ENCODE results near the gene ANGEL1. TPM values are rescaled to one million over a fixed set of nuclear protein-coding genes. Genes with fewer than 3 reads are reported as not detected.

The ANGEL1 gene
- total RNA-seq, 1 experiment from 2014 or later: 7.0 TPM

DNA sequence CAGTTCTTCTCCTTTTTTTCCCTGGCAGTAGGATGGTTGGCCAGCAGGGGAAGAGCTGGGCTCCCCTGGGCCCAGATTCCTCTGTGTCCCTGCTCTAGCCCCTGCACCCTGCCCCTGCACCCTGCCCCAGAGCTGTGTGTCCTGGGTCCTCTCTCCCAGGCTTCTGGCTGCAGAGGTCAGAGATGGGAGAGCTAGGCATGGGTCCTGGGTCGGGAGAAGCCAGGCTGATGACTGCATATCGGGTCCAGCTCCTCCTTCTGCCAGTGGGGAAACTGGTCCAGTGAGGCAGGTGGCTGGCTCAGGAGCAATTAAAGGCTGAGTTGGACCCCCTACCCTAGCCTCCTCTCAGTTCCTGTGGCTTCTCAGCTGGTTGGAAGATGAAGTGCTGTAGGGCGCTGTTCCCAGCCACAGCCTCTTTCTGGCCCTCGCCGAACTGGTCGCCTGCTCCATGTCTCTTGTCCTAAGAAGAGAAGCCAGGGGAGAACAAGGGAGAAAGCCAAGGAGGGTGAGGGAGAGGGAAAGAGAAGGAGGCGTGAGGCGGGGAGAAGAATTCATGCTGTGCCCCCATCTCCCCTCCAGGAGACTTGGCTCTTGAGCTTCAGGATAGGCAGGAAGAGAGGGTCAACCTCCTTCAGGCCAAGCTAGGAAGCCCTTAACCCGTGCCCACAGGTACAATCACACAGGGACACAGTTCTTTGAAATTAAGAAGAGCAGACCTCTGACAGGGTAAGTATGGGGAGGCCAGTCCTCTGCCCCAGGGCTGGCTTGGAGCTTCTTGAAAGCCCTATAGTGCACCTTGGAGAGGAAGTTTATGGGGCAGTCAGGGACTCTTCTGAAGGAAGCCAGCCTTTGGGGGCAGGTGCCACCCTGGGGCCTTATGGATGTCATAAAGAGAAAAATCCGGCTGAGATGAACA, 41.9 kb downstream of the ANGEL1 start:
- DNase-seq (ENCODE audit: low spot score): no peak
- in situ Hi-C loops (cut with HindIII; ENCODE audit: low sequenced_read_pairs): no loop called here

DNA sequence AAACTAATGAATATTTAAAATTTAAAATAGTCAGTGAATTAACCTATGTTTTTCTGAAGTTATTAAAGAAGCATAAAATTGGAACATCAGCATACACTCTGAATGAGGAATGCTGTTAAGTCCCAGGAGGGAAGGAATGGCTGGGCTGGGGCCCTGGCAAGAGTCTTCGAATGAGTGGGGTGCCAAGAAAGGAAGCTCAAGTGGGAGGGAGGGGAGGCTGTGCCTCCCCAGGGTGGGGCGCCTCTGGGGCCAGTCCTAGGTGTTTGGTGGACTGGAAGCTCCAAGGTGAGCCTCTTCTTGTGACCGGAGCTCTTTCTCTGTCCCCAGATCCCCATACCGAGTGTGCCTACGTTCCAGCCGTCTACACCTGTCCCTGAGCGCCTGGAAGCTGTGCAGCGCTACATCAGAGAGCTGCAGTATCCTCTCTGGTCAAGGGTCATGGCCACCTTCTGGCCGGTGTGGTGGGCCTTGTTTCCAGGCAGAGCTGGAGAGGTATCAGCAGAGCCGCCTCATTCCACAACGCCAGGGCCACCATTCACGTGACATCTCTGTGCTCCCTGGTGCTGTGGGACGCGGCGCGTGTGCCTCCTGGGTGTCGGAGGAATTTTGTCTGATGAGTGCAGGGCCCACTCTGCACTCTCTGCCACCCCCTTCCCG, 42.9 kb downstream of the ANGEL1 start:
- in situ Hi-C loops (cut with HindIII; ENCODE audit: low sequenced_read_pairs): no loop called here
- DNase-seq (ENCODE audit: low spot score): no peak

DNA sequence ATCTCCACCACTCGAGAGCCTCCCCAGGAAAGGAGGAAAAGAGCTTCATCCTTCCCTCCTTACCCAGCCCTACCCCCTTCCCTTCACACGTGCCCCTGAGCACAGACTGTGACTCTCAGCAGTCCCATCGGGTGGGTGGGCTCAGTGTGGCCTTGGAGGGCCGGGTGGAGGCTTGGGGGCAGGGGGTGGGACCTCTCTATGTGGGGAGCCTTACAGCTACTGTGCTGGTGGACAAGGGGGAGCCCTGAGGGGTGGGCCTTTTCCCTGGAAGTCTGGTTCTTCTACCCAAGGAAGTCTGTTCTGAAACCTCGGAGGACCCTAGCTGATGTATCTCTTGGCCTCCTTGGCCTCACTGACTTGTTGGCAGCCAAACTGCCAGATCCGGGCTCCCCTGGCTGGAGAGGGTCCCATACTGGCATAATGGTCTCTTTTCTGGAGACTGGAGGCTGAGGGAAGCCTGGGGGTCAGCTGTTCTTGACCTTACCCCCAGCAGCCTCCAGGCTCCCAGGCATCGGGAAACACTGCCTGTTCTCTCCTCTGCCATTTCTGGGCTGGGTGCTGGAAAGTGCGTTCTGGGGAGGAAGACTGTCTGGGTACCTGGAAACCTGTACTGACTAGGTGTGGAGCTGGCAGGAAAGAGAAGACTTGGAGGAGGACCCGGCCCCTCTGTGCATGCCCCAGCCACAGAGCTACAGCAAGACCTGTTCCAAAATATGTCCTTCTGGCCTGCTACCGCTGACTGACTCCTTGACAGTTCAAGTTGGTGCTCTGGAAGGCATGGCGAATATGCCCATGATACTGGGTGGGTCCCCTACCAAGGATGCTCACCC, 43.8 kb downstream of the ANGEL1 start:
- DNase-seq (ENCODE audit: low spot score): no peak
- in situ Hi-C loops (cut with HindIII; ENCODE audit: low sequenced_read_pairs): no loop called here

DNA sequence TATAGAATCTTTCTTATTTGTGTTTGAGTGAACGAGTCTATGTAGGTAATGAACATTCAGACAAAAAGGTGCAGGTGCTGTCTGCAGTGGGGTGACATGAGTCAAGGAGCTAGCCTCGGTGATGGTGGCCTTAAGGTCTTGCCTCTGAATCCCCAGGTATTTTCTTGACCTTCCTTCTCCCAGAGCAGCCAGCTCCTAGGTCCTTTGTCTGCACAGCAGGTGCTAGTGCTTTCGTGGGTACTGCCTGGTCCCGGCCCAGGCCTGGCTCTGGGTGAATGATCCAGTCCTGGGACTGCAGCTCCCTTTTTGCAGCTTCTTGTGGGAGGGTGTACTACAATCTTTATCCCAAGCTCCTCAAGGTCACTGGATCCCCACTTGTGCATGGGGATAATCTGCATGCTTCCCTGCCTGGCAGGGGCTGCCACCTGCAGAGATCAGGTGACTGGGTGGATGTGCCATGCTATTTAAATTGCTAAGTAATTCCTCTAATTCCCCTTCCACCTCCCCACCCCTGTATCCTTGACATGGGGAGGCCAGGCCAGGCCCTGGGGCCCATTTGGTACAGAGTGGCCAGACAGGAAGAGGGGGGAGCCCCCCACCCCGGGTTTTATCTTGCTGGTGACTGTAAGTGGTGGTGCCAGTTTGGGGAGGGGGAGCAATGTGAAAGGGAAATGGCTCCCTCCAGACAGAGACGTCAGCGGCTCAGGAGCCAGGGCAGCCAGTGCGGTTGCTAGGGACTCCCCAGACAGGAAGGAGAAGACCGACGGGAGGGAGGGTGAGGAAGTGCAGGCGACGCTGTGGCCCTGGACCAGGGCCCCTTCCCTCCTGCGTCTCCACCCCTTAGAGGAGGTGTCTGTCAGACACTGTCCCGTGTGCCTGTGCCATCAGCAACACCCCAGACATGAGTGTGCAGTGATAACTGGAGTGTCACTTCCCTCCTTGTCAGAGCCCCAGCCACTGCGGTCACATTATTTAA, 44.7 kb downstream of the ANGEL1 start:
- DNase-seq (ENCODE audit: low spot score): no peak
- in situ Hi-C loops (cut with HindIII; ENCODE audit: low sequenced_read_pairs): no loop called here

DNA sequence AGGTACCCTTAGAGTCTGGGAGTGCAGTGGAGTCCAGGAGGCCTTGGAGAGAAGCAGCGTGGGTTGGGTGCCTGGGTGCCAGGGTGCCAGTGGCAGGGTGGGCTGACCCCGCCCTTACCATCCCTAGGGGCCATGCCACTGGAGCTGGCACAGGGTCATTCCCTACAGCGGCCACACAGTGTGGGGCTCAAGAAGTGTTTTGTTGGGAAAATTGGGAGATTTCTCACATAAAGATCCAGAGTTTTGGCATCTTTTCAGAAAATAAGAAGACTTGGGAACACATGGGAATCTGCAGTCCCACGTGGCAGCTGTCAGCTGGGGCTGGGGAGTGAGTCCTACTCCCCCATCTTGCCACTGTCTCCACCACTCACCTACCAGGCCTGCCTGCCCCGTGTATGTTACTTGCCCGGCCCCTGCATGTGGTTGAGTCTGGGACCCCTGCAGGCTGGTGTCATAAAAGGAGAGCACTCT, 47.2 kb downstream of the ANGEL1 start:
- DNase-seq (ENCODE audit: low spot score): no peak

DNA sequence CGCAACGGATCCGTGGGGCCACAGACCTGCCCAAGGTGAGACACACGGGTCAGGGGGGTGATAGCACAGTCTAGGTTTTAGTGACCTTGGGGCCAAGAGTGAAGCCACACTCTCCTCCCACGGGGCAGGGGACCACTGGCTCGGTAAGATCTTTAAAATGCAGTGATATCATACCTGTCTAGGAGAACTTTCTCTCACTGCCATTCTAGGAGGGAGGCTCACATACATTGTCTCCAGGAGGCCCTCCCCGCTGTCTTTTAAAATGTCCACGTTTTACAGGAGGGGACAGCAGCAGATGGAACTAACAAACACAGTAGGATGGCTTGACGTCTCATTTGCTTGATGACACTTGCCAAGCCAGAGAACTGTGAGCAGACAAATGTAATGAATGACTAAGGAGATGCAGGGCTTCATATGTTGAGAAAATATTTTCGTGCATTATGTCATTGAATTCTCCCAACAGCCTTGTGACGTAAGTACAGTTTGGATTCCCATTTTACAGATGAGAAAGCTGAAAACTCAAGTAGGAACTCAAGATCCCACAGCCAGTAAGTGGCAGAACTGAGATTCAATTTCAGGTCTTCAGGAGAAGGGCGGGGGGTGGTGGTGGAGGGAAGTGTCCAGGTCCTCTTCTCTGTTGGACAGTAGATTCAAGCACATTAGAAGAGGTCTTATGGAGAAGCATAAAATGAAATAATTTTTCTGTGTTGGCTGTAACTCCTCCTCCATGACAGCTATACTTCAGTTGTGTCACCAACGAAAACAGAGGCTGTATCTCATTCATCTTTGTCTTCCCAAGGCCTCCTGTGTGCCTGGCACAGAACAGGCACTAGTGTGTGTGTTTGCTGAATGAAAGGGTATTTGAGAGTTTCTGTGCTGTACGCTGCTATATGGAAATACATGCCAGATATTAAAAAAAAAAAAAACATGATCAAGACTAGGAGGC, 49.3 kb downstream of the ANGEL1 start:
- in situ Hi-C loops (cut with HindIII; ENCODE audit: low sequenced_read_pairs): no loop called here
- DNase-seq (ENCODE audit: low spot score): peak; percentile 65

More for the DNA sequence above, 47.2 kb downstream of the ANGEL1 start:
- in situ Hi-C loops (cut with HindIII; ENCODE audit: low sequenced_read_pairs): no loop called here

DNA sequence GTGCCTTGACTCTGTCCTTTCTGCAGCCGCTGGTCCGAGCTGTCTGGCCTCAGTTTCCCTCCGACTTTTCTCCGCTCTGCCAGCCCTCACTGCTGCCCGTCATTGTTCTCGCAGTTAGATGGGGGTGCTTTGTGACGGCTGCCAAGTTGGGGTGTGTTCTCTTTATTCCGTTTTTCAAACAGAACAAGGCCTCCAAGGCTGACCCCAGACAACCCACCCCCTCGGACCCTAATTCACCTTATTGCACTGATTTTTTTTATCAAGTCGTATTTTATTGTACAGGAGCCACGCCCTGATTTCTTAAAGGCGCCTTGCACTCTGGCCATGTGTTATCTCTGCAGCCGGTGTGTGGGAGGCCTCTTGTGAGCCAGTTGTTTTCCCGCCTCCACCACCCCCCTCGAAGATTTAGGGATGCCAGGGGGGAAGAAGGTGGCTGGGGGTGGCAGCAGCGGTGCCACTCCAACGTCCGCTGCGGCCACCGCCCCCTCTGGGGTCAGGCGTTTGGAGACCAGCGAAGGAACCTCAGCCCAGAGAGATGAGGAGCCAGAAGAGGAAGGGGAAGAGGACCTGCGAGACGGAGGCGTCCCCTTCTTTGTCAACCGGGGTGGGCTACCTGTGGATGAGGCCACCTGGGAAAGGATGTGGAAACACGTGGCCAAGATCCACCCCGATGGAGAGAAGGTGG, 50.1 kb downstream of the ANGEL1 start:
- peak; percentile 56 for DNase-seq (ENCODE audit: low spot score)
- in situ Hi-C loops (cut with HindIII; ENCODE audit: low sequenced_read_pairs): no loop called here

DNA sequence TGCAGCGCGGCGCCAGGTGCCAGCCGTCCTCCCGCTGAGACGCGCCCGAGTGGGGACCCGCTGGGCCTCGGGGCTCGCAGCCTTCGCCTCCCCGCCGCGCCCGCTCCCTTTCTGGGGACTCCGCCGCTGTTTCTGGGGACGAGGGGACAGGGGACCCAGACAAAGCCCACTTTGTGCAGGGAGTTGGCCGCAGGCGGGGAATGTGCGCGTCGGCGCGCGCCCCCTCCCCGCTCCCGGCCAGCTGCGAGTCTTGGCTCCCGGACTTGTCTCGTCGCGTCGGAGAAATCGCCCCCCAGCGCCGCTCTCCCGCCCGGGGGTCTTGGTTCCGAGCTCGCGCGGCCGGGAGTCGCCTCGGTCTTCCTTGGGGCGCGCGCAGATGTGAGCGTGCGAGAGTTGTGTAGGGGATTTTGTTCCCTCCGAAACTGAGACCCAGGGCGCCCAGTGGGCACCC, 50.7 kb downstream of the ANGEL1 start:
- no peak for DNase-seq (ENCODE audit: low spot score)

DNA sequence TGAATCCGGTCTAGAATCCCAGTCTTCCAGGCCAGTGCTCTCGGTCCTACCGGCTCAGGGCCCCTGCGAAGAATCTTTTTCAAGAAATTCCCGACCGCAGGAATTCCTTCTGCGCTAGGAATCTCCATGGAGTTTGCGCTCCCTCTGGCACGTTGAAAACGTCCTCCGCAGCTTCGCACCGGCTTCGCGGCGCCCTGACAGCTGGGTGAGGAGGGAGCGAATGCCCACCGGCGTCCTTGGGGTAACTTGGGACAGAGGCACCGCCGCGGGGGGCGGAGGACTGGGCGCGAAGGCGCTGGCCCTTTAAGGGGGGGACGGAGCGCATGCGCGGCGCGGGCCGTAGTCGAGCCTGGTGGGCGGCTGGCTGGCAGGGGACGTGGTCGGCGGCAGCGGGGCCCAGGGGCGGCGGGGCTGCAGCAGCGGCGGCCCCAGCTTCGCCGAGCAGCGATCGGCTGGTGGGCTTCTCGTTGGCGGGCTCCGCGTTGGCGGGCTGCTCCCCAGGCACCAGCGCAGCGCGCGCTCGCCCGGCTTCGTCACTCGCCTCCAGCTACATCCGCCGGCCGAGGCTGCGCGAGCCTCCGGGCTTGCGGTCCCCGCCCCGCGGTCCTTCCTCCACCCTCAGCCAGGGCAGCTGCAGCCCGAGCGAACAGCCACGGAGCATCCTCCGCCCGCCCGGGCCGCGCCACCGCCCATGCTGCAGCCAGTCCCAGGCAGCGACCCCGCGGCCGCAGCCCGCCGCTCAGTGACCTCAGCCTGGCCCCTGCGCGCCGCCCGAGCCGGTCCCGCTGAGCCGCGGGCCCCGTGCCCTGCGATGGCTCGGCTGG, 51.3 kb downstream of the ANGEL1 start, which contains the start of gene VASH1:
Gene VASH1 (plus strand): TSS at position 333 of the 824 bp plus-strand sequence. CDS start 1,354 bp downstream, outside the sequence.
- in situ Hi-C loops (cut with HindIII; ENCODE audit: low sequenced_read_pairs): no loop called here

More for the DNA sequence above, 50.7 kb downstream of the ANGEL1 start:
- in situ Hi-C loops (cut with HindIII; ENCODE audit: low sequenced_read_pairs): no loop called here

DNA sequence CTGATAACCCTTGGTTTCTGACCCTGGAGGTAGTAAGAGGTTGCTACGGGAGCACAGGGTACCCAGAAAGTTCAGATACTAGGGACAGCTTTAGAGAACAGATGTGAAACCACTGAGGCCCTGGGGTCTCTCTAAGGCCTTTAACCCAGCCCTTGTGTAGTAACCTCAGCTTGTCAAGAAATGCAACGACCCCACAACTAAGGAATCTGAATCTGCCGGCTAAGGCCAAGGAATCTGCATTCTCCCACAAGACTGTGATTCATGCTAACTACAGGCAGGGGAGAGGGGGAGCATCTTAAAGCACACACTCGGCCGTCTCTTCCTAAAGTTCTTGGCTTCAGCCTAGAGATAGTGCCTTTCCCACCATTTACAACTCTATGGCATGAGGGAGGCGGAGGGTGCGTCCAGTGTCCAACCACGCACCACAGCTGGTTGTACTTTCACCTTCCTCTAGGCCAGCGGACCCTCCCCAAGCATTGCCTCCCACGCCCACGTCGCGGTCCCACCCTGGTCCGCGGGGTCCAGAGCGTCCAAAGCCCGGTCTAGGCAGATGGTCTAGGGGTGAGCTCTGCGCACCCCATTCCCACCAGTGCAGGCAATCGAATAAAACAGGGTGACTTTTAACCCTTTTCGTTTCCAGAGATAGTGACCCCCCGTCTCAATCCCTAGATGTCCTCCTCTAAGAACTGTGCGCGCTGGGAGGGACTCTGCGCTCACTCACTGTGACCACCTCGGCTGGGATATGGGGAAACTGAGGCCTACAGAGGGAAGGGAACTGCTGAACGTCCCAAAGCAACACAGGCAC, 52.1 kb downstream of the ANGEL1 start:
- in situ Hi-C loops (cut with HindIII; ENCODE audit: low sequenced_read_pairs): no loop called here
- DNase-seq (ENCODE audit: low spot score): no peak

More for the DNA sequence above, 51.3 kb downstream of the ANGEL1 start, which contains the start of gene VASH1:
- DNase-seq (ENCODE audit: low spot score): peak; percentile 68

DNA sequence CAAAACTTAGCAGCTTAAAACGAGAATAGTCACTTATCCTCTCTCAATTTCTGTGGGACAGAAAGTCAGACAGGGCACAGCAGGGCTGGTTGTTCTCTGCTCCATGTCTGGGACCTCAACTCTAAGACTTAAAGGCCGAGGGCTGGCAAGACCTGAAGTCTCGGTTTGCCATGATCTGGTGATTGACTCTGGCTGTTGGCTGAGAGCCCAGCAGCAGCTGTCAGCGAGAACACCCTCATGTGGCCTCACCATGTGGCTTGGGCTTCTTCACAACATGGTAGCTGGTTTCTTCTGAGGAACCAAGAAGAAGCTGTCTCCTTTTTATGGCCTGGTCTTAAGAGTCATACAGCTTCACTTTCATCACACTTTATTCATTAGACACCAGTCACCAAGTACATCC, 53.1 kb downstream of the ANGEL1 start:
- in situ Hi-C loops (cut with HindIII; ENCODE audit: low sequenced_read_pairs): no loop called here
- no peak for DNase-seq (ENCODE audit: low spot score)

DNA sequence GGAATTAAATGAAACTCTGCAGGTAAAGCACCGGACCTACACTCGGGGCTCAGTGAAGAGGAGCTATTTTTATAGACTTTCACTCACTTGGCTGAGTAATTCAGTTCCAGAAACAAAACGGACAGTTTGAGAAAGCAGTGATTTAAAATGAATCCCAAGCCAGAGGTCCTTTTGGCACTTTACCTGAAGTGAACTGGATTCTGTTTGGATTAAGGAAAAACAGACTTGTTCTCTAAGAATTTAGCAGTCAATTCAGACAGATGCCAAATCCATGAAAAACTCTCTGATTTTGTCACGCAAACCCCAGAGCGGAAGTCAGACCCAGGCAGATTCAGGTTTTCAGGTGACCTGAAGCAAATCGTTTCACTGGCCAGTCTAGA, 56.3 kb downstream of the ANGEL1 start:
- in situ Hi-C loops (cut with HindIII; ENCODE audit: low sequenced_read_pairs): no loop called here
- no peak for DNase-seq (ENCODE audit: low spot score)

DNA sequence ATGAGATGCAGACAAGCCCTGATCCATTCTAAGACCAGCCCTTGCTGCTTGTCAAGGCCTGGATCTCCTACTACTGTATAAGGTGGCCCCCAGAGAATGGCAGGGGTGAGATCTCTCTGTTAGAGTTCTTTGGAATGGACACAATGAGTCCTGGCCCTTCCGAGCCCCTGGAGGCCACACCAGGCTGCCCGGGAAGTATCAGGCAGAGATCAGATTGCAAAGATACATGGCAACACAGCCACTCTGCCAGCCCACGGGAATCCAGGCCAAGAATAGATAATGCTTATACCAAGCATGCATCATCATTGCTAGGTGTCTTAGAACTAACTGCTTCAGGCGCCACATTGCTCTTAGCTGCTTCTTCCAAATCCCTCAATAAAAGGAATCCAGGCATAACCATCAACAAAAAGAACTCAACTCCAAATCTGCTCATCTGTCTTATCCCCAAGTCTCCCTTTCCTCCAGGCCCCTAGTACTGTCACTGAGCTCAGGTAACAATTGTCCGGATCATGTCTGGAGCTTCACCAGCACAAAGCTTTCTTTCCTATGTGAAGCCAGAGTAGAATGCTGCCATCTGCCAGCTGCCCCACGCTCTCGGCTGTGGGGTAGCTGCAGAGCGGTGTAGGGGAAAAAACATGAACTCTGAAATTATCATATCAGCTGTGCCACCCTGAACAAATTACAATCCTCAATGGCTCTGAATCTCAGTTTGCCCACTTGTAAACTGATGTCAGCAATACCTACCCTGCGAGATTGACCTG, 56.9 kb downstream of the ANGEL1 start:
- no peak for DNase-seq (ENCODE audit: low spot score)
- in situ Hi-C loops (cut with HindIII; ENCODE audit: low sequenced_read_pairs): no loop called here

DNA sequence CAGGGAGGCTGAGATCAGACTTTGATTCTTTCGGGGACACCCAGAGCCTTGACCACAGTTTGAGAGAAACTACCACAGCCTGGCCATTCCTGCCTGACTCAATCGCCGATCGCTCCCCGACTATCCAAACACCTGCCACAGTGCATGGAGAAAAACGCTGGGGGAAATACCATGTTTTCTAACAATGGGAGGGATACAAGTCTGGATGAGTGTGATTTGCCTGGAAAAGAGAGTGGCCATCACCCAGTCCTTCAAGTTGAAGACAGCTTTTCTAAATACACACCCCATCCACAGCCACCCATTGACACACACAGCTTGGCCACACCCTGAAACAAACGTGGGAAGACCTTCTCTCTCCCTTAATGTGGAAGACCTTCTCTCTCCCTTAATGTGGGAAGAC, 58.1 kb downstream of the ANGEL1 start:
- DNase-seq (ENCODE audit: low spot score): no peak
- in situ Hi-C loops (cut with HindIII; ENCODE audit: low sequenced_read_pairs): no loop called here

Data from G401 (cell line).